NCI-H146 treated with DMSO at 0.1 percent for 48 hours (cell line): ENCODE data around the gene MAML3.

Experiments
- DNase-seq: peaks from one replicate; lab custom pipeline; 2025; ENCODE audit not compliant: unreplicated experiment; lab: John Stamatoyannopoulos, UW

Gene MAML3

DNA sequence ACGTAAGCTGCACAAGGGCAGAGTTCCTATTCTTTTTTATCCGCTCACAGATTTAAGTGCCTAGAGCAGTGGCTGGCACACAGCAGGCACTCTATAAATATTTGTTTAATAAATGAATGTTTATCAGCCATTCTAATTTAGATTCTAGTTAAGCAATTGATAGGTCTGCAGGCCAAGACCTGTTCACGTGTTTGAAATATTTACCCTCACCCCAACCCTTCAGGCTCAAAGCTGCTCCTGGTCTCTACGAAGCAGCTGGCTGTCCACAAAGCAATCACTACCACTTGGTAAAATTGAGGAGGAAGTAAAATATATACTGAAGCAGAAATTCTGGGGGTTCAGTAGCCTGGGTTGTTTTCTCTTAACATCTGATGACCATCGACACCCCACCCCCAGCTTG lies 330.2 kb downstream of the MAML3 start:
- DNase-seq: no peak

- DNase-seq: no peak
Observed at GRCh38 chr4:139823345-139823744, 330.6 kb downstream of the MAML3 start.

DNA sequence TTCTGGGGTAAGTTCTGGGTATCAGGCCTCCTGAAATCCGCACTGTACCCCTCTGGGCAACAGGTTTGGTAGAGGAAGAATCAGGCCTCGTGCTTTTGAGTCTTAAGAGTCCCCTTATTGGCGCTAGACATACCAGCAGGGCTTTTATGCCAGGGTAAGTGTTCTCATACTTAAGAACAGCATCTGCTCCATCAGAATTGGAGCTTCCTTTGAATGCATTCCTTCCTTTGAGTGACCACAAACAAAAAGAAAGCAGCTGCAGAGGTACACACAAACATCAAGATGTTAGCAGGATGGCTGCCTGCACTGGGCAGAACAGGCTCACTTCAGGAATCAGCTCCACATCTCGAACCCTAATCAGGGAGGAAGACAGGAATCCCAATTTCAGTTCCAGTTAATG lies 331.6 kb downstream of the MAML3 start:
- no peak for DNase-seq

- no peak for DNase-seq
Observed at GRCh38 chr4:139819082-139819481, 334.9 kb downstream of the MAML3 start.

DNA sequence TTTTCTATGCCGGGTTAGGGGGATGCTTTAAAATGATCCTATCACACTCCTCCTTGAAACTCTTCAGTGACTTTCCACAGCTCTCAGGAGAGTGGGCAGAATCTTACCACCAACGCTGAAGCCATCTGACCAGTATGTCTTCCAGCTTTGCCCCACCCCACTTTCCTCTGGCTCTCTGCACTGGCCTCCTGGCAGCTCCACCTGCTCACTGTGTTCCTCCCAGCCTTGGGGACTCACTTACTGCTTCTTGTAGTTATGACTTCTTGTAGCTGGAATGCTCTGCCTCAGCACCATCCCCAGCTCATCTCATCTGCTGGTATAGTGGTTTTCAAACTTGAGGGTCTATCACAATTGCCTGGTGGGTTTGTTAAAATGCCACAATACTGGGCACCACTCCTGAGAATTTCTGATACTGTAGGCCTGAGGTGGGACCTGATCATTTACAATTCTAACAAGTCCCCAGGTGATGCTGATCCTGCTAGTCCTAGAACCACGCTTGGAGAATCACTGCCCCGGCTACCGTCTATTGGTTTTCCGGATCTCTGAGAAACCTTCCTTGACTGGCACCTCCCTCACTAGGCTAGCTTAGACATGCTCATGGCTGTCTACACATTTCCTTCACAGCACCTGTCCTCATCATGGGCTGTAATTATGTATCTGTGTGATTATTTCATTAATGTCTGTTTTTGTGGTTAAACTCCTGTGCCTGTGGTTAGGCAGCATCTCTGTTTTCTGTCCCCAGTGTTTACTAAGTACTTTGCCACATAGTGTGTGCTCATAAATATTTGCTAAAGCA lies 336.1 kb downstream of the MAML3 start:
- peak; percentile 88 for DNase-seq

DNA sequence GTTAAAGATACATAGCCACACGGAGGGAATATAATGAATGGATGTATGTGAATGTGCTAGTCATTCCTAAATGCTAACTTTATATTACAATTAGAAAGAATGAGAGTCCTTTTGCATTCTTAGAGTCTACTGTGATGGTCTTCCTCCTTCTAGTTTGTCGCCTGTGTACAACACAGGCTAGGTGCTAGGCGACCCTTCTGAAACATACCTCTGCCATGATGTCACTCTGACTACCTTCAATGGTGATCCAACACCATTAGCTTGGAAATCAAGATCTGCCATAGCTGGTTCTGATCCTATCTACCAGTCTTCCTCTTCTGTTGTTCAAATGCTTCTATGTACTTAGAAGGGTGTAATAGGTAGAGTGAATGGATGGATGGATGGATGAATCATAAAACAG lies 337.1 kb downstream of the MAML3 start:
- no peak for DNase-seq

DNA sequence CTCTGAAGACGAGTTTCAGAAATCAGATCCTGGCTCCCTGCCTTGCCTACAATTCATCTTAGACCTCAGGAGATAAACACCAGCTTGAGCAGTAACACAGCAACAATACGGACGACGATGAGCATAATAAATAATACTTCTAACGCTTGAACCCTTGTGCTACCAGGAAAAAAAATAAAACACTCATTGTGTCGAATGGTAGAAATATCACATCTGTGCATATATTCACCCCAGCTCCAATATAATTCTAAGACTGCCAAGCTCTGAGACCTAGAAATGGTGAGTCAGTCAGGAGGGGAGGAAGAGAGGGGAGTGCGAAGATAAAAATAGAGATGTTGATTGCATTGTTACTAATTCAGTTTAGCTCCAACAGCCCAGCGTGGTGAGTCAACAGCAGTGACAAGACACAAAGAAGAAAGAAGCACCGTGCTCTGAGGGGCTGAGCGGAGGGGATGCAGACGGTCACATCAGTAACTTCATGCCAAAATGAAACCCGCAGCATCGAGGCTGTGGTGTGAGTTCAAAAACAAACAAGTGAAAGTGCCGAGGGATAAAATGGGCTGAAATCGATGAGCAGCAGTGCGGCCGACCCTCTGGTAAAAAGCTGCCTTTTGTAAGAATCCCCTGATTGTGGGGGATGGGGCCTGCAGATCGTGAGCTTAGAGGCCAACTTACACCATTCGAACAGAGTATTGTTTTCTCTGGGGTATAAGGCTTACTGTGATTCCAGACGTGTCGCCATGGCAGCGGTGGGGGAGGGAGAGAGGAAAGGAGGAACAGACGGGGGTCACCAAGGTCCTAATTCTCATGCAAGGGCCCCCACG lies 338.0 kb downstream of the MAML3 start:
- no peak for DNase-seq

GRCh38 chr4:139814323-139815015 lies 339.5 kb downstream of the MAML3 start:
- no peak for DNase-seq

DNA sequence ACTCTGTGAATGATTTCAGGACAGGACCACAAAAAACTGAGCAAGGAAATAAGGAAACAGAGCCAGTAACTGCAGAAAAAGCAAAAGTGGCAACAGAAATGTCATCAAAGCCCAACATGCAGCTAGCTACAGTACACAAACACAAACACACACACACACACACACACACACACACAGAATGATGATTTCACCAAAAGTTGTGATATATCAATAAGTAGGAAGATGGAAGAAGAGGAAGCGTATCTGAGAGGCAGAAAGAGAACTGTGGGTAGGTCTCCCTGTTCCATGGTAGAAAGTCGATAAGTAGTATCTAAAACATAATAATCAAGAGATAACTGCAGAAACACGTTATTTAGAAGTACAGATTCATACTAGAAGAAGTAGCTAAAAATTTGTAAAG lies 340.1 kb downstream of the MAML3 start:
- DNase-seq: no peak

DNA sequence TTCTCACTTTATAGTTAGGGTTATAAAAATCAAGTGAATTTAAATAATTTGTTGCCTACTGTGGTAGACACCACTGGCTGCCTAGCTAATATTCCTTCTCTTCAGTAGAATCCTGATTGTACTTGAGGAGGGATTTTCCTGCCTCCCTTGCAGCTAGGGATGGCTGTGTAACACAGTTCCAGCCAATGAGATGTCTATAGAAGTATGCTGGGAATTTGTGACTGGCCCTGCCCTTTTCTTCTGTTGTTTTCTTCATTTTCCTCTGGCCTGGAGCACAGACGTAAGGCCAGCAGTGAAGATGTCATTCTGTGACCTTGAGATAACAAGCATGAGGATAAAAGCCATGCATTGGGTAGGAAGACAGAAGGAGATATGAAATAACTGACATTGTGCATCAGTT lies 343.3 kb downstream of the MAML3 start:
- no peak for DNase-seq

DNA sequence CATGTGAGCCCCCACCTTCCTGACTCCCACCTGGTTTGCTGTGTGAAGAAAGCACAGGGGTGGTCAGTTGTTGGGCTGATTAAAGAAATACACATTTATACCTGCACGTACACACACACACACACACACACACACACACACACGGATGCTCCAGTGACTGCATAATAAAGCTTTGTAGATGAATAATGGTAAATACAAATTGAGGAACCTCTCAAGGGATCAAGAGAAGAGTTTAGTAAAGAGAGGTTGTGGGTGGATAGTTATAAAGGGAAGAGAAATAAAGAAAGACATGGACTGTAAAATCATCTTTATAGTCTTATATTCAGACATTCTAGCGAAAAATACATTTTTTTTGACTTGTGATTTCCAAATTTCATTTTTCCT lies 344.2 kb downstream of the MAML3 start:
- no peak for DNase-seq

DNA sequence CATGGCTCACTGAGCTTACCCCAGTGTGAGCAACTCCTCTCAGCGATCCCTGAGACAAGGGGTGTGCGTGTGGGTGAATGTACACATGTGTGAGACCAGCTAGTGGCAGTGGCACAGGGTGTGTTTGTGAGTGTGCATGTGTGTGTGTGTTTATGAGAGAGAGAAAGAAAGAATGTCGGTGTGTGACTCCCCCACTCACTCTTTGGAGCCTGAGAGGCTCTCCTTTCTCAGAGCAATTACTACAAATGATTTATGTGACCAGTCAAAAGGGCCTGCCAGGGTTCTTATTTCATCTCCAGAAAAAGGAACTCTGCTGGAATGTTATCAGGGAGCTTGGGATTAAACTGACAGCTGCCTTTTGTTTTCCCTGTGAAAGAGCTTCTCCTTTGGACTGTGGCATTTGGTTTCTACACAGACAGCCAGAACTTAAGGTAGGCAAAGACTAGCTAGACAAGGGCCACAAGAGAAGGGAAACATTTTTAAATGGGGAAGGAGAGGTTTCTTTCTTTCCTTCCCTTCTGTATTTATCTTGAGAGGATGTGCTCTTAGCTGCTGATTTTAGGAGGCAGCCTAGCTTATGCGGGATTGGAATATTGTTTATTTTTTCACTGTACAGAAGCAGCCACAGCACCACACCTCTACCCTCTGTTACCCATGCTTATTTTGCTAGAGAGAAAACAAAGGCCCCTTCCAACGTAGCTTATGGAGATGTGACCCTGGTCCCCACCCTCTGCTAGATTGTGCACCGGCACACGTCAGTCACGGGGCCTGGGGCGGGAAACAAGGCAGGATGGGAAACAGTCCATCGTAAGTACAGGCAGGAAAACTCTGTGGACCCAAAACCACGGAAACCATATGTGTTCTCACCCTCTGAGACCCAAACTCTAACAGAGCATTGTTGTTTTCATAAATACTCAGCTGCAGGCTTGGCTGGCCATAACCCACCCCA lies 344.9 kb downstream of the MAML3 start:
- DNase-seq: peak; percentile 52

DNA sequence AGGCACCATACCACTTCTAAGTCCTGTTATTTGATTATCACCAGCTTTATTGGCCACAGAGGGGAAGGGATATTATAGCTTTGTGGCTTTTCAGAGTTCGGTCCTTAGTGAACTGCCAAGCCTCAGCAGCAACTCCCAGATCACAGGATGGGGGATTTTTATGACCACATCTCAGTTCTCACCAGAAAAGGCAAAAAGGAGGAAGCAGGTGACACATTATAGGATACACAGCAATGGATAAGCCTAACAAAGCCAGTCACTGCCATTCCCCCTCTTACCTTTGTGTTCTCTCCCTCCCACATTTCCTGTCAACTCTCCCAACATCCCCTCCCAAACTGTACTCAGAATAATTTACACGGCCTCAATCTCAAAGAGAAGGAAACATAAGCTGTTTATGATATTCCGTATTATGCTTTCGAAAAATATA lies 345.6 kb downstream of the MAML3 start:
- DNase-seq: peak; percentile 59

DNA sequence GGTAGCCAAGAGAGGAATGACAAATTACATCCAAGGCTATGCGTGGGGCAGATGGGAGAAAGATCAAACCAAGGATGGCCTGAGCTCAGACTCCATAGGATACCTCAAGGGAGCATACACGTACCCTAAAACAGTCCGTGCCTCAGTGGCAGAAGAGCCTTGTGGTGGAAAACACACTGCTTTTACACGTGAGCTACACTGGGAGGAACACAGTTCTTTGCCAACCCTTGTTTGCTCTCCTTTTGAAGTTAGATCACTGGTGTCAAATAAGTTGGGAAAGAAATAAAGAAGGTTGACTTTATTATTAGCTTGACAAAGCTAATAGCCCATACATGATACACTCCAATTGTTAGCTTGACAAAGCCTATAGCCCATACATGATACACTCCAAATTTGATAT lies 346.5 kb downstream of the MAML3 start:
- DNase-seq: no peak

GRCh38 chr4:139806929-139807328 lies 347.1 kb downstream of the MAML3 start:
- no peak for DNase-seq

- no peak for DNase-seq
Observed at GRCh38 chr4:139802931-139803330, 351.1 kb downstream of the MAML3 start.

DNA sequence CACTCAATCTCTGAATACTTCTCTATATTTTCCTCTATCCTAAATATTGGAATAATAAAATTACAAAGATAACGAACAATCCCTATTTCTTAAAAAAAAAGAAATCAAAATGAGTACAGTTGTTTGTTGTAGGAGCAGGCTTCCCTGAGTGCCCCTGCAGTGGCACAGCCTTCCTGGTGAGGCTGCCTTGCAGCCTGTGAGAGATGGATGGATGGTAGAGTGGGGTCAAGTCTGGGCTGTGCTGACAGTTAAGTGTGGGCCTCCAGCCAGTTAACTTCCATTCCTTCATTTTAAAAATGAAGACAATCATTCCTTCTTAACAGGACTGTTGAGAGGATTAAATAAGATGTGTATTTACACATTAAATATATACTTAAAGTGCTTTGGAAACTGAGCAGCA lies 351.5 kb downstream of the MAML3 start:
- DNase-seq: no peak

DNA sequence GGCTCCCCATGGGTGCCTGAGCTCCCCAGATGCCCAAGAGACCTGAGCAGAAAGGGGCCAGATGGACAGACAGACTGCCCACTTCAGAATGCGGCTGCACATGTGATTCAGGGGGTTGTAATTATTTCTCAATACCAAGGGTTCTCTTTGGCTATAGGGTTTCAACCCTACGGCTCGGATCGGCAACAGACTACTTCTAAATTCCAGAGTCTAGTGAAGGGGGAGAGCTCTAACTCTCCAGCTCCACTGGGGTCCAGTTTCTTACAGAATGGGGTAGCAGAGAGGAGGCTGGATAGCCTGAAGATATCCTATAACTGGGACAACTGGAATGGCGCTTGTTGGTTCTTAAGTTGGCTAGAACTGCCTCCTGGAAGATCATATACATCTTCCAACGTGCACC lies 352.1 kb downstream of the MAML3 start:
- no peak for DNase-seq

- no peak for DNase-seq
Observed at GRCh38 chr4:139800082-139800481, 353.9 kb downstream of the MAML3 start.

DNA sequence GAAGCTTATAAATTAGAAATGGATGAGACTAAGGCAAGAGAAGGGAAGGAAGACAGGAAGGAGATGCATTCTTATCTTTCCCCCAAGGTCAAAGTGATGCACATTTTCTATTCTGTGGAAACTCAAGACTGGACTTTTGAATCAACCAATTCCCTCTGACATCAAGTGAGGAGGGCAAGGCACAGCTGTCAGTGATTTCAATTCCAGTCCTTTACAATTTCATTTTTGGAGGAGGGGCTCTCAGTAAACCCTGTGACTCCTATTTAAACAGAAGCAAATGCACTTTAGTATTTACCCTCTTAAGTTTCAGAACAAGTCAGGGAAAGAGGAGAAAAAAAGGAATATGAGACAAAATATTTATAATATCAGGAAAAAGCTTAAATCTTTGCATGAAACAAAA lies 354.4 kb downstream of the MAML3 start:
- no peak for DNase-seq

- DNase-seq: no peak
Observed at GRCh38 chr4:139798456-139798855, 355.5 kb downstream of the MAML3 start.
